ENCODE results near the gene ORMDL1. TPM values are rescaled to one million over a fixed set of nuclear protein-coding genes. Genes with fewer than 3 reads are reported as not detected.

ORMDL1 gene
- total RNA-seq, 1 donor from 2014 or later = 68.6 TPM

GRCh38 chr2:189802396-189802912, 18.3 kb upstream of the ORMDL1 start:
- intact Hi-C loops (cut with DNase I) = no loop called here

GRCh38 chr2:189799531-189799930, 15.4 kb upstream of the ORMDL1 start:
- no peak for TF ChIP-seq CTCF (IDR thresholded peaks at IDR 0.05)
- no peaks in the 10 kb centered on the region for H3K27me3 ChIP-seq
- no peaks in the 10 kb centered on the region for H3K9me3 ChIP-seq
- no peaks in the 10 kb centered on the region for H3K4me1 ChIP-seq
- H3K27ac ChIP-seq = no peak overlapping the region
- no peak overlapping the region for H3K4me3 ChIP-seq
- no peak for DNase-seq (ENCODE audit: low spot score in 2 of 2)
- intact Hi-C loops (cut with DNase I) = no loop called here
- H3K36me3 ChIP-seq = peaks cover 6 to 21% of the 10 kb centered on the region in 2 donors

More at GRCh38 chr2:189802396-189802912, 18.3 kb upstream of the ORMDL1 start:
- Histone ChIP-seq H3K4me3 (no peak overlapping the region), H3K36me3 (peaks cover 3 to 10% of the 10 kb centered on the region in 2 donors), H3K27me3 (no peaks in the 10 kb centered on the region), H3K27ac (no peak overlapping the region), H3K4me1 (no peaks in the 10 kb centered on the region), H3K9me3 (no peaks in the 10 kb centered on the region)
- TF ChIP-seq CTCF (IDR thresholded peaks at IDR 0.05) = no peak
- DNase-seq (ENCODE audit: low spot score in 2 of 2) = no peak

- intact Hi-C loops (cut with DNase I) = no loop called here
- Histone ChIP-seq H3K4me1 (no peaks in the 10 kb centered on the region), H3K4me3 (no peak overlapping the region), H3K36me3 (peaks cover 3 to 25% of the 10 kb centered on the region in 2 donors), H3K9me3 (no peaks in the 10 kb centered on the region), H3K27me3 (no peaks in the 10 kb centered on the region), H3K27ac (no peak overlapping the region)
- no peak for TF ChIP-seq CTCF (IDR thresholded peaks at IDR 0.05)
- no peak for DNase-seq (ENCODE audit: low spot score in 2 of 2)
These were observed 14.8 kb upstream of the ORMDL1 start for GRCh38 chr2:189799030-189799331.

- intact Hi-C loops (cut with DNase I) = no loop called here
- H3K4me3 ChIP-seq = no peak overlapping the region
- H3K4me1 ChIP-seq = no peaks in the 10 kb centered on the region
- peaks cover 5 to 30% of the 10 kb centered on the region in 2 donors for H3K36me3 ChIP-seq
- no peaks in the 10 kb centered on the region for H3K27me3 ChIP-seq
- H3K9me3 ChIP-seq = no peaks in the 10 kb centered on the region
- H3K27ac ChIP-seq = no peak overlapping the region
- TF ChIP-seq CTCF (IDR thresholded peaks at IDR 0.05) = peak in 2 of 3 experiments; percentile 29 to 40
- DNase-seq (ENCODE audit: low spot score in 2 of 2) = no peak
These were observed 14.3 kb upstream of the ORMDL1 start for GRCh38 chr2:189798312-189799029.

- Histone ChIP-seq H3K27ac (no peak overlapping the region), H3K27me3 (no peaks in the 10 kb centered on the region), H3K9me3 (no peaks in the 10 kb centered on the region), H3K4me1 (no peaks in the 10 kb centered on the region), H3K4me3 (no peak overlapping the region), H3K36me3 (peaks cover 8 to 35% of the 10 kb centered on the region in 2 donors)
- intact Hi-C loops (cut with DNase I) = no loop called here
- TF ChIP-seq CTCF (IDR thresholded peaks at IDR 0.05) = no peak
- no peak for DNase-seq (ENCODE audit: low spot score in 2 of 2)
These were observed 13.8 kb upstream of the ORMDL1 start for GRCh38 chr2:189797902-189798301.
